Effector CD4-positive, alpha-beta T cell (primary cell): ENCODE results near the gene SYNE1.
A peak's percentile ranks its signal among the peaks of the same experiment; 100 is the strongest.
"Not testable (repeated sequence)": the region's sequence is repeated elsewhere in the genome, so short reads cannot be mapped to it uniquely, and the experiment has no call there.

ENCODE experiments used
- DNase-seq: peaks from one replicate; pipeline ENCODE4 v3.0.0-alpha.2; 2020
- total RNA-seq: gene quantifications from one replicate; lab custom pipeline; 2026; lab: John Stamatoyannopoulos, UW

The SYNE1 gene, protein sequence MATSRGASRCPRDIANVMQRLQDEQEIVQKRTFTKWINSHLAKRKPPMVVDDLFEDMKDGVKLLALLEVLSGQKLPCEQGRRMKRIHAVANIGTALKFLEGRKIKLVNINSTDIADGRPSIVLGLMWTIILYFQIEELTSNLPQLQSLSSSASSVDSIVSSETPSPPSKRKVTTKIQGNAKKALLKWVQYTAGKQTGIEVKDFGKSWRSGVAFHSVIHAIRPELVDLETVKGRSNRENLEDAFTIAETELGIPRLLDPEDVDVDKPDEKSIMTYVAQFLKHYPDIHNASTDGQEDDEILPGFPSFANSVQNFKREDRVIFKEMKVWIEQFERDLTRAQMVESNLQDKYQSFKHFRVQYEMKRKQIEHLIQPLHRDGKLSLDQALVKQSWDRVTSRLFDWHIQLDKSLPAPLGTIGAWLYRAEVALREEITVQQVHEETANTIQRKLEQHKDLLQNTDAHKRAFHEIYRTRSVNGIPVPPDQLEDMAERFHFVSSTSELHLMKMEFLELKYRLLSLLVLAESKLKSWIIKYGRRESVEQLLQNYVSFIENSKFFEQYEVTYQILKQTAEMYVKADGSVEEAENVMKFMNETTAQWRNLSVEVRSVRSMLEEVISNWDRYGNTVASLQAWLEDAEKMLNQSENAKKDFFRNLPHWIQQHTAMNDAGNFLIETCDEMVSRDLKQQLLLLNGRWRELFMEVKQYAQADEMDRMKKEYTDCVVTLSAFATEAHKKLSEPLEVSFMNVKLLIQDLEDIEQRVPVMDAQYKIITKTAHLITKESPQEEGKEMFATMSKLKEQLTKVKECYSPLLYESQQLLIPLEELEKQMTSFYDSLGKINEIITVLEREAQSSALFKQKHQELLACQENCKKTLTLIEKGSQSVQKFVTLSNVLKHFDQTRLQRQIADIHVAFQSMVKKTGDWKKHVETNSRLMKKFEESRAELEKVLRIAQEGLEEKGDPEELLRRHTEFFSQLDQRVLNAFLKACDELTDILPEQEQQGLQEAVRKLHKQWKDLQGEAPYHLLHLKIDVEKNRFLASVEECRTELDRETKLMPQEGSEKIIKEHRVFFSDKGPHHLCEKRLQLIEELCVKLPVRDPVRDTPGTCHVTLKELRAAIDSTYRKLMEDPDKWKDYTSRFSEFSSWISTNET (N-terminal part only)
- 356 reads per million, percentile 96 among the genes with 10 or more reads in this experiment for total RNA-seq

DNA sequence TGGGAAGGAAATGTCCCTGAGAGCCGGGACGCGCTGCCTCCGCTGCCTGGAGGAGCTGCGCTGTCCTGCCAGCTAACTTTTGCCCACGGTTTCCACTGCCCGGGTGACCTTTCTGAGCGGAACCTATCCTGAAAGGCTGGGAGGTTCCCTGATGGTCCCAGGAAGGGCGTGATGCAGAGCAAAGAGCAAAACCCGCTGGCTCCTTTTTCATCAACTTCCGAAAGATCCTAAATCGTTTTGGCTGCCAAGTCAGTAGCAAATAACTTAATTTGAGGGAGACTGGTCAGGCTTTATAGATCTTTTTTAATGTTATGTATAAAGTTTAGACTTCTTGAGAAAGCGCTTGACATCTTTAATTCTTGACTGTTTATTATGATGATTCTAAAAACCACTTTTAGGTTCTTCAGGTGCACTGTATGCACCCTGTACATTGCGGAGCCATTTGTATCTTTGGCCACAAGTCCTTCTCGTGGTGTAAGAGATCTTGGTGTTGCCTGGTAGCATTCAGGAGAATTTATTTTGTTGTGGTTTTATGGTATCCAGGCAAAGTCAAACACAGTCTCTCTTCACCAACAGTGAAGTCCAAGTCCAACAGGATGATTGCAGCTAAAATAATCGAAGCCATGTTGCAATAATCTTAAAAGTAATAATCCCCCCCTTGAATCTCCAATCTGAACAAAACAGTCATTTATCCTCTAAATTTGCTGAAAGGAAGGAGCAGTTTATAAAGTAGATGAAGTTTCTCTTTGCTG lies at the start of gene SYNE1:
Gene SYNE1 (minus strand): TSS at position 67 of the 752 bp plus-strand sequence. CDS start 9,031 bp downstream, outside the sequence.
- no peak for DNase-seq

DNA sequence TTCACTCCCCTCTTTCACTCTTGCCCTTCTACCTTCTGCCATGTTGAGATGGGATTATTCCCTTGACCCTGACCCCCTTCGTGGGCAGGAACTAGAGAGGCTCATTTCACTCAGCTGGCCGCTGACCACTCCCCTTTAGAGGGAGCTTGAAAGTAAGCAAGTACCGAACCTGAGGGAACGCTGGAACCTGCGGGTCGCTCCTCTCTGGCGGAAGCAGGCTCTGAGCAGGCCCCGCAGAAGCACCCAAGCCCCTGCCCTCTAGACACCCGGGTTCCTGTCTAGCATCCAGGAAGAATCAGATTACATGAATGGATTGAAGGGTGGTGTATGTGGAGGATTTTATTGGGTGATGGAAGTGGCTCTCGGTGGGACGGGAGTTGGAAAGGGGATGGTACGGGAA lies 48.7 kb upstream of the SYNE1 start:
- no peak for DNase-seq

DNA sequence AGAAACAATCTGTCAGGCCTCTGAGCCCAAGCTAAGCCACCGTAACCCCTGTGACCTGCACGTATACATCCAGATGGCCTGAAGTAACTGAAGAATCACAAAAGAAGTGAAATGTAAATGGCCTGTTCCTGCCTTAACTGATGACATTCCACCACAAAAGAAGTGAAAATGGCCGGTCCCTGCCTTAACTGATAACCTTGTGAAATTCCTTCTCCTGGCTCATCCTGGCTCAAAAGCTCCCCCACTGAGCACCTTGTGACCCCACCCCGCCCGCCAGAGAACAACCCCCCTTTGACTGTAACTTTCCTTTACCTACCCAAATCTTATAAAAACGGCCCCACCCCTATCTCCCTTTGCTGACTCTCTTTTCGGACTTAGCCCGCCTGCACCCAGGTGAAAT lies 45.8 kb upstream of the SYNE1 start:
- DNase-seq: not testable (repeated sequence)

DNA sequence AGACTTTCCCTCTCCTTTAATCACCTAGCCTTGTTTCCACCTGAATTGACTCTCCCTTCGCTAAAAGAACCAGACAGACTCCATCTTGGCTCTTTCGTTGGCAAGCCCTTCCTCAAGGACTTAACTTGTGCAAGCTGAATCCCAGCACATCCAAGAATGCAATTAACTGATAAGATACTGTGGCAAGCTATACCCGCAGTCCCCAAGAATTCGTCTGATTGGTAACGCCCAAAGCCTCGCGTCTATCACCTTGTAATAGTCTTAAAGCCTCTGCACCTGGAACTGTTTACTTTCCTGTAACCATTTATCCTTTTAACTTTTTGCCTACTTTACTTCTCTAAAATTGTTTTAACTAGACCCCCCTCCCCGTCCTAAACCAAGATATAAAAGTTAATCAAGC lies 45.0 kb upstream of the SYNE1 start:
- DNase-seq: no peak

DNA sequence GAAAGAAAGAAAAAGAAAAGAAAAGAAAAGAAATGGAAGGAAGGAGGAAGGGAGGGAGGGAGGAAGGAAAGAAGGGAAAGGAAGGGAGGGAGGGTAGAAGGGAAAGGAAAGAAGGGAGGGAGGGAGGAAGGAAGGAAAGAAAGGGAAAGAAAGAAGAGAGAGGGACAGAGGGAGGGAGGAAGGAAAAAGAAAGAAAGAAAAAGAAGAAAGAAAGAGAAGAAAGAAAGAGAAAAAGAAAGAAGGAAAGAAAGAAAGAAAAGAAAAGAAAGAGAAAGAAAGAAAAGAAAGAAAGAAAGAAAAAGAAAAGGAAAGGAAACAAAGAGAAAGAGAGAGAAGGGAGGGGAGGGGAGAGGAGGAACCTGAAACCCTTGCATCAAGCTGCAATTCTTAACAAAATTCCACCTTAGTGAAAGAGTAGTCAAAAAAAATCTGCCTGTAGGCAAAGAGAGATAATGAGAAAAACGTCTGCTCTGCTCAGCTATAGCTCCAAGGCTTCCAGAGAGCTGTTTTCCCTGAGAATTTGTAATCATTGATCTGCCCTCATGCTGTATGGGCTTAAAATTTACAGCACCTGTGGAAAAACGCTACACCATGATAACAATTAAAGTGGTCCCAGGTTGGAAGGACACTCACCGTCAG lies 43.8 kb upstream of the SYNE1 start:
- no peak for DNase-seq

DNA sequence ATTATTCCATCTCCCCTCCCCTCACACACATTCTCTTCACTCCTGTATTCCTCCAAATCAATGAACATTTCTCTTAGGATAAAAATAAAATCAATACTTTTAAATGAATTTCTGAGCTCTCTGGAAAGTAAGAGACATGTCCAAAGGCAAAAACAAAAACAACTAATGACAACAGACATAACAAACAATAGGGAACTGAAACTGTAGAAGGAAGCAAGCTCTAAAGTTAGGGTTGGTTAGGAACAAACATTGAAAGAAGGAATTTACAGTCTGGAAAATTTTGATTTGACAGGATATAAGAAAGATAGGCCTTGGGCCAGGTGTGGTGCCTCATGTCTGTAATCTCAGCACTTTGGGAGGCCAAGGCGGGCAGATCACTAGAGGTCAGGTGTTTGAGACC lies 43.0 kb upstream of the SYNE1 start:
- DNase-seq: no peak

DNA sequence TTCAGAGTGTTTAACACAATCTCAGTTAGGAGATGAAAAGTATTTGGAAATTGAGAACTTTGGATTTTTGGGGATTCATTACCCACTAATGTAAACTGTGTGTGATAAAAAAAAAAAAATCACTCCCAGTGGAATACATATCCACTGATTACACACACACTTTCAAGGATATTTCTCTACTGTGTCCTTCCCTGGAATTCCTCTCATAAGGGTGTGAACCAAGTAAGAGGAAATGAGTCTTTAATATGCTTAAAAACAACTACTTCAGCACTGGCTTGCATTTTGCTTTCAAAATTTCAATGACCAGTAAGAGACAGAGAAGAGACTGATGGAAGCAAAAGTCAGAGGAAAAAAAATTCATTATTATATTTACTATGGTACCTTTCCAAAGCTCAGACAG lies 36.1 kb upstream of the SYNE1 start:
- DNase-seq: no peak

DNA sequence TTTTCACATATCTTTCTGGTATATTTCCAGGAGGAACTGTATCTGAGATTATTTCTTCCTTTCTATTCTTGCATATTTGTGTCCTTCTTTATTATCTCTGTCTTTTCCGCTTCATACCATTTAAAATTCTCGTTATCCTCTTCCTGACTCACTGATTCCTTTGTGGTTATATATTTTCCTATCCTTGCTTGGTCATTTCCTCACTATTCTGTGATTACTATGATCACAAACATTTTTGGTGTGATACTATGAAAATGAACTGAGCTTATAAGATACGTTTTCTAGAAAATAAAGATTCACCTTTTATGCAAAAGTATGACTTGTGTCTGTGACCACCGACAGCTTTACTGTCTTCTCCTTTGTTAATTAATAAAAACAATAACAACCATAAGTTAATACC lies 34.0 kb upstream of the SYNE1 start:
- DNase-seq: no peak

DNA sequence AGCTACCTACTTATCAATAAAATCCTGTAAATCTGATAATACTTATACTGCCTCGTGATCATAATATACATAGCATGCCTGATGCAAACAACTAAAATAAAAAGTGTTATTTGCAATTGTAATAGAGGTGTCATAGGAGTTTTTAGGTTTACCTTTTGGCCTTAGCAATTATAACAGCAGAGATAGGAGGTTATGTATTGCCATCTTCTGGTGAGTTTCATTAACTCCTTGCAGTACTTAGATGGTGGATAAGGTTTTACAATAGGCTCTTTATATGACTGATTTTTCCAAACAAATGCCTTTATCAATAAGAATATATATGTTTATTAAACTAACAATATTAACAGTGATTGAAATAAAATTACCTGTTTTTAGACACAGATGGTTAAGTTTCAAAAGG lies 32.7 kb upstream of the SYNE1 start:
- no peak for DNase-seq

DNA sequence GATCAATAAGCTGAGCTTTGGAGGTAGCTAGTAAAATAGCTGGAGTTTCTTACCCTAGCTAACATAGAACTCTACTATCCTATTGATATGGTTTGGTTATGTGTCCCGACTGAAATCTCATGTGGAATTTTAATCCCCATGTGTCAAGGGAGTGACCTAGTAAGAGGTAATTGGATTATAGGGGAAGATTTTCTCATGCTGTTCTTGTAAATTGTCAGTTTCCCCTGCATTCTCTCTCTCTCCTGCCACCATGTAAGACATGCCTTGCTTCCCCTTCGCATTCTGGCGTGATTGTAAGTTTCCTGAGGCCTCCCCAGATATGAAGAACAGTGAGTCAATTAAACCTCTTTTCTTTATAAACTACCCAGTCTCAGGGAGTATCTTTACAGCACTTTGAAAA lies 24.6 kb upstream of the SYNE1 start:
- DNase-seq: no peak

DNA sequence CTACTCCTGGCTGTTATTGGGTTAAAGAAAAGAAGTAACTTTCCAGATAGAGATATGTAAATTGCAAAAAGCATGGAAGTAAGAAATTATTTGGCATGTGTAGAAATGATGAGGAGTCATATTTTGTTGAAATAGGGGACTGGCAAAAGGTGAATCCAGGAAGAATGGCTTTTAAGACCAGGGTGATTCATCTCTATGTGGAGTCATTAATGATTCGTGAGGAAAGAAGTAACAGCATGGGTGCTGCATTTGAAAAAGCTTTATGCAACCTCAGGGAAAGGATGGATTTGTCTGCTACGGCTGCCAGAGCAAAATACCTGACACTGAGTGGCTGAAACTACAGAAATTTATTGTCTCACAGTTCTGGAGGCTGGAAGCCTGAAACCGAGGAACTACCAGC lies 14.8 kb upstream of the SYNE1 start:
- DNase-seq: no peak

DNA sequence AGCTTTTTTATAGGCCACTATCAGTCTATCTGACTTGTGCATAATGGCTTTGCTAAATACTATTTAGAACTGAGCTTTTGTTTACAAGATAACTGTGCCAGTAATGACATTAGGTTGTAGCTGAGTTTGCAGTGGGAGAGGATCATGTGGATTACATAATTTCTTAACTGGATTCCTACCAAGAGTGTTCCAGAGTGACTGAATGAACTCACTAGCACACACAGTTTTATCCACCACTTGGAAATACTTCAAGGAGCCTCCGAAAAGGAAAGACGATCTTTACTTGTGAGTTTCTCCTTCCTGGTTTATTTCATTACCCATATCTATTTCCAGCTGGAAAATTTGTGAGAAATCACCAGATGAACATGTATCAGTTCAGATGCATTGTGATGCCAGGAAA lies 10.9 kb upstream of the SYNE1 start:
- no peak for DNase-seq

DNA sequence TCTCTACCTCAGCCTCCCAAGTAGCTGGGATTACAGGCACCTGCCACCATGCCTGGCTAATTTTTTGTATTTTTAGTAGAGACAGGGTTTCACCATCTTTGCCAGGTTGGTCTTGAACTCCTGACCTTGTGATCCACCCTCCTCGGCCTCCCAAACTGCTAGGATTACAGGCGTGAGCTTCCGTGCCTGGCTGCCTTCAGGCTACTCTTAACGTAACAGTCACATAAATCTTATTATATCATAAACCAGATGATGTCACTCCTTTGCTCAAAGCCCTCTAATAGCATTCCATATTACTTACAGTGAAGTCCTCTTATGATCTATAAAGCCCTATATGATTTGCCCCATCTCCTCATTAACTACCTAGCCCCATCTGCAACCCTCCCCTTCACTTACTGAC lies 9.6 kb upstream of the SYNE1 start:
- not testable (repeated sequence) for DNase-seq

DNA sequence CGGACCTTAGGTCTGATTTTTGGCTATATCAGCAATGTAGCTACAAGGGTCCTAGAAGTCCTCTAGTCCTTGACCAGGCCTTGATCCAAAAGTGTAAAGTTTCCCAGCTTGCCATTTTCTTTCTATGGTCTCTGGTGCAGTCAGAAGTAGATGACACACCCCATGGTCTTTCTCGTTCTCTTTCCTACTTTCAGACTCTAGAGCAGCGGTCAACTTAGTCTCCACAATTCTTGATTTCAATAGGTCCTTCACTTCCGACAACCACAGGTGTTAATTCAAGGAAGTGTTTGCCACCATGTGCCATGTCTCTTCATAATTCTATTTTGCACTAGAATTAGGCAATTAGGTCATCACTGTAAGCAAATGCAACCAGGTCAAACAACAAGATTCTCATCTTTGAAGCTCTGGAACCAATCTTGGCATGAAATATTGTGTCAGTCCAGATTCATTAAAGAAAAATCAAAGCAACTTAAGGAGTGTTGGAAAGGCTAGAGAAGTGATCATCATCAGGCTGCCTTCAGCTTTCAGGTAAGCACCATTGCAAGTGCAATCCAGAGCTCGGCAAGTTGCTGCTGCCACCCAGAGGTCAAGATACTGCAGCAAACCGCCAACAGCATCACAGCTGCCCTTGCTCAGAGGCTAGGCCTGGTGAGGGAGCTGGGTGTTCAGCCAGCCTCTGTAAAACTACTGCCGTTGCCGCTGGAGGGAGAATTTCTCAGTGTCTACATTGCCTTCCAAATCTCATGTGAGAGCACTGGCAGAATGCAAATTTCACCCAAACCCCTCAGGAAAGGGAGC lies 5.6 kb upstream of the SYNE1 start:
- DNase-seq: no peak

DNA sequence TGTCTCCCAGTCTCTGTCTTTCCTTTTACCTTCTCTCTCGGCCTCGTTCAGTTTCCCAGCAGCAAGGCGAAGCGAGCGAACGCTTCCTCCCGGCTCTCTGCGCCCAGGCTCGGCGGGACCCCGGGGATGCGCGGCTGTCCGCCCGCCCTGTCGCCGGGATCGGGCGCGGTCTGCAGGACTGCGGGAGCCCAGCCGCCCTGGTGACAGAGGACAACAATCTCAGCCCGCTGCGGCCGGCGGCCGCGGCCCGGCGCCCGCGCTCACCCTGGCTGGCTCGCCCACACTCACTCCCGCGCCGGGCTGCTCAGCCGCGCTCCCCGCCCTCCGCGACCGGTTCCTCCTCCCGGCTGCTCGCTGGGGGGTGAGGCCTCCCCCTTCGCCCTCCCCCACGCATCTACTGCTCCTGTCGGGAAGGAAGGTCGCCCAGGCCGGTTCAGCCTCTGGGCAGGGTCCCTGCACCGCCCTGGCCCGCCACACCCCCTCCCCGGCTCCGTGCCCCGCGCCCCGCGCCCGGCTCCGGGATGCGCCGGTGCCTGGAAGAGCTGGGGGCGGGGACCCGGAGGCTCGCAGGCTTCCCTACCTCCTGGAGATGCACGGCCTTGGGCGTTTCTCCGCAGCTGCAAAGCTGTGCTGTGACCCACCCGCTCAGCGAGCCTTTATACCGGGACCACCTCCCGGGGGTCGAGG lies 410 bp downstream of the SYNE1 start:
- no peak for DNase-seq

DNA sequence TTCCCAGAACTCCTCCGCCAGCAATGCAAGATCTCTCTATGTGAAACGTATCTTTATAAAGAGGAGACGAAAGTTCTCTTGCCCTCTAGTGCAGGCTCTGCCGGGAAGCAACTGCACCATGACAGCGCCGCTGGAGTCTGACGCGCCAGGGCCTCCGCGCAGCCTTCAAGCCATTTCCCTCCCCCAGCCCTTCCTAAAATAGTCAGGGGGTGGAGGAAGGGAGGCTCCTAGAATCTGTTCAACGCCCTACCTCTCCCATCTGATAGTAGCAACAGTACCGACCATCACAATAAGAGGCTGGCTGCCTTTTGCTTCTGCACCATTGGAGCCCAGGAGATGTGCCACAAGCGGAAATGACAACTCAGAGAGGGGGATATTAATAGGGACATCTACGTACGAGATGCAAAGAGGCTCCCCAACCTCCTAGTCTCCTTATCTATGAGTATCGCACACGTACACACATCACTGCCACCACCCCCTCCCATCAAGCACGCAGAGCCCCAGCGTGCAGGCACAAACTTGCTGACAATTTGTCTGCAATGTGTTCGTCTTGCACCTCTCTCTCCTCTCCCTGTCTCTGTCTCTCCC lies 1.0 kb downstream of the SYNE1 start:
- no peak for DNase-seq

DNA sequence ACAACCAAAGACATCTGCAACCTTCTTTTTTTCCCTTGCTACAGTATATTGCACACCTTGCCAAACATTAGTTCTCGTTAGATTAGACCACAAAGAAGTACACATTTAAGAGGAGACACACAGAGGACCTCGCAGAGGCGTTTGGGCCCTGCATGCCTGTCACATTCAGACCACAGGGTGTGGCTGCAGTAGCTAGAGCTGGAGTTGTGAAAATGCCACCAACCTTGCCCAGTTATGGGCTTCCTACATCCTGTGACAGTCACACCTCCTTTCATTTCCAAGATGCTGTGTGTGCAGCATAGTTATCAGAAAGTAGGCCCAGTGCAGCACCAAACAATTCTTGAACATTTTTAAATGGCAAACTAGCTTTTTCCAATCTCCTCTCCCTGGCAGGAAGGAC lies 2.4 kb downstream of the SYNE1 start:
- DNase-seq: no peak

DNA sequence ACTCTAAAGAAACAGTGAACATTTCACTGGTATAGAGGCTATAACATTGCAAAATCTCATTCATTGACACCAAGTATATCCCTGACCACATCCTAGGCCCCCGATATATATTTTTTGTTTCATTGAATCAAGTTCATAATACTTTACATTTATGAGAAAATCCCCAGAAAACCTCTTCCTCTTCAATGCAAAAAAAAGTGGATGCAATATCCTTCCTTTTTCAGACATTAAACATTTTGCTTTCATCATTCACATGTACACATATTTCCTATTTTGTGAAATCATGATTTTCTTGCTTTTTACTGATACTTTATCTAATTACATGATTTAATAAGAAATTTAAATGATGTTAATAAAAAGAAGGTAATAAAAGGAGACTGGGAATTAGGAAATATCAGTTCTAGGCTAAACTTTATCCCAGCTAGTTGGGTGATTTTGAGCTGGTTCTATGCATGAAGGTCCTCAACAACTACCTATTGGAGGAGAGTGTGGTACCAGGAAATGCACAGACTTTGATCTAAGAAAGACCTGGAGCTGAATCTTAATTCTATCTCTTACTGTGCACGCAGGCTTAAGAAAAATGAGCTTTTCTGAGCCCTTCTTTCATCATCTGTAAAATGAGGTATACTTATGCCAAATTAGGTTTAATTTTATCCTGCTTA lies 4.9 kb downstream of the SYNE1 start:
- no peak for DNase-seq

DNA sequence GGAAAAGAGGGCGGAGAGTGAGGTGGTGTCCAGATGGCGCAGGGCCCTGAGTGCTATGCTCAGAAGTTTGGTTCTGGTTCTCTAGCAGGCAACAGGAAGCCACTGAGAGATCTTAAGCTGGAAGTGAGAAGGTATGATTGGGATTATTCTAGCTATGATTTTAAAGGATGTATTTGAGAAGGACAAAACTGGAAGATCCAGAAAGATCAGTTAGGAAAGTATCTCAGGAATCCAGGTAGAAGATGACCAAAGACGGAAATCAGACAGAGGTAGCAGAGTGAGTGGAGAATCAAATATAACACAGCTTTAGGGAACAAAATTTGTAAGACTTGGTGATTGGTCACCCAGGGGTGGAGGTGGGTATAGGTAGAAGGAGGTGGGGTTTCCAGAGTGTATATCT lies 5.8 kb downstream of the SYNE1 start:
- DNase-seq: no peak

DNA sequence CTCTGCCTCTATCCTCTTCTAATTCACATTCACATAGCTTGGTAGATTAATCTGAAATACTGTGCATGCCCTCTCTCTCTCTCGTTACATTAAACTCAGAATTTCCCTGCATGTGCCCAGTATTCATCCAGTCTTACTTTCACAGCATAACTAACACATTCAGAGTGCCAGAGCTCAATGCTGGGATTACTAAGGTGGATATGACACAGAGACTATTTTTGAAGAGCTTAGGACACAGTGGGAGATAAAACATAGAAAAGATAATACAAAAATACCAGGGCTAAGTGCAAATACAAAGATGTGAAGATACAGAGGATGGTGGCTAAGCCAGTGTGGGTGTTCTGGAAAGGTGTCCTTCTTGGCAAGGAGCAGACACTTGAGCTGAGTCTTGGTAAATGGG lies 6.3 kb downstream of the SYNE1 start:
- DNase-seq: no peak
